Panc1 (cell line): ENCODE data around the gene TRABD2B. TPM values are rescaled to one million over a fixed set of nuclear protein-coding genes. Genes with fewer than 3 reads are reported as not detected.

Experiments used
- ATAC-seq: fragments of 200-7000 bp; cut with Tn5 transposase; 2 replicates; pipeline ENCODE4 v1.9.1; 2020; ENCODE audit warnings: mild to moderate bottlenecking, moderate library complexity
- BruUV-seq: library from RNA; stranded (reverse); fragments of 400-500 nt; replicated peaks from 2 replicates; lab custom pipeline; 2021; lab: Mats Ljungman, UMichigan
- CTCF ChIA-PET: fragments of 300-600 bp; sonication (Branson Sonifier 250); formaldehyde crosslinking; loops from one replicate; lab custom pipeline; 2022; ENCODE audit warnings: antibody characterized with exemption; lab: Charles Lee
- POLR2A ChIA-PET: fragments of 300-600 bp; sonication (Branson Sonifier 250); formaldehyde crosslinking; loops from one replicate; lab custom pipeline; 2022; ENCODE audit warnings: antibody characterized with exemption; lab: Charles Lee
- DNase-seq: peaks from one replicate; pipeline ENCODE4 v3.0.0-alpha.2; 2010; ENCODE audit warnings: low read depth, low spot score
- H3K27ac ChIP-seq: 2 replicates; pipeline ENCODE4 v1.5.1; 2011; ENCODE audit warnings: mild to moderate bottlenecking, low read length, inconsistent platforms
- H3K27me3 ChIP-seq: fragments of 200-500 bp; sonication (Bioruptor generic); 2 replicates; pipeline ENCODE4 v1.6.0; 2014; ENCODE audit warnings: low read length, inconsistent platforms; ENCODE audit not compliant: control insufficient read depth, insufficient read depth
- H3K36me3 ChIP-seq: fragments of 200-500 bp; sonication (Bioruptor generic); 2 replicates; pipeline ENCODE4 v1.5.1; 2014; ENCODE audit warnings: inconsistent platforms, mild to moderate bottlenecking, low read length, moderate library complexity; ENCODE audit not compliant: control insufficient read depth, insufficient read depth
- H3K4me1 ChIP-seq: 2 replicates; pipeline ENCODE4 v1.5.1; 2011; ENCODE audit warnings: inconsistent platforms, mild to moderate bottlenecking, low read length, moderate library complexity; ENCODE audit not compliant: control insufficient read depth, insufficient read depth
- H3K4me3 ChIP-seq, 2 experiments: 2 replicates each; pipeline ENCODE4 v1.5.1; 2011 to 2012; ENCODE audit warnings: low read depth in 2 of 2, low read length in 2 of 2, mild to moderate bottlenecking in 2 of 2, inconsistent platforms in 1 of 2, moderate library complexity in 1 of 2
- H3K9me3 ChIP-seq: fragments of 200-500 bp; sonication (Bioruptor generic); 2 replicates; pipeline ENCODE4 v1.5.1; 2014; ENCODE audit warnings: low read depth, mild to moderate bottlenecking, inconsistent platforms, low read length, moderate library complexity; ENCODE audit not compliant: control insufficient read depth, insufficient read depth
- POLR2AphosphoS5 ChIP-seq: IDR thresholded peaks from 2 replicates; pipeline ENCODE4 v1.6.1; 2012; ENCODE audit warnings: mild to moderate bottlenecking, low read depth, low read length, moderate library complexity
- SIN3A ChIP-seq: IDR thresholded peaks from 2 replicates; pipeline ENCODE4 v1.6.1; 2012; ENCODE audit warnings: low read depth, mild to moderate bottlenecking, low read length, moderate library complexity, borderline replicate concordance; ENCODE audit not compliant: insufficient read depth
- TCF7L2 ChIP-seq: IDR thresholded peaks from 2 replicates; pipeline ENCODE4 v1.6.1; 2011; ENCODE audit warnings: mild to moderate bottlenecking, low read depth, low read length, inconsistent platforms
- in situ Hi-C: cut with HindIII; loops from 2 replicates; pipeline ENCODE4 v1.10.0; 2016; ENCODE audit warnings: low sequenced_read_pairs, low pct_unique_long_range_greater_than_20kb
- intact Hi-C: fragments of 100-400 bp; cut with micrococcal nuclease; formaldehyde crosslinking; loops from one replicate; pipeline ENCODE4 v1.10.0; 2022; ENCODE audit not compliant: unreplicated experiment
- total RNA-seq: library from RNA; stranded (reverse); gene quantifications from one replicate; pipeline ENCODE4 v1.2.1, GENCODE V29; 2021; ENCODE audit not compliant: unreplicated experiment
- TF ChIP-seq, protein P1 (sequence below), 2 experiments: IDR thresholded peaks; 2 replicates each; pipeline ENCODE4 v1.6.1; 2011 to 2012; ENCODE audit warnings: low read depth in 2 of 2, control low read depth in 1 of 2, low read length in 1 of 2, mild to moderate bottlenecking in 1 of 2, moderate library complexity in 1 of 2; ENCODE audit not compliant: insufficient read depth in 1 of 2
- TF ChIP-seq, protein P2 (sequence below): fragments of 450-650 bp; IDR thresholded peaks from 2 replicates; pipeline ENCODE4 v1.5.1; 2017; ENCODE audit warnings: mild to moderate bottlenecking

The TRABD2B gene
- total RNA-seq, 1 experiment from 2014 or later = not detected

DNA sequence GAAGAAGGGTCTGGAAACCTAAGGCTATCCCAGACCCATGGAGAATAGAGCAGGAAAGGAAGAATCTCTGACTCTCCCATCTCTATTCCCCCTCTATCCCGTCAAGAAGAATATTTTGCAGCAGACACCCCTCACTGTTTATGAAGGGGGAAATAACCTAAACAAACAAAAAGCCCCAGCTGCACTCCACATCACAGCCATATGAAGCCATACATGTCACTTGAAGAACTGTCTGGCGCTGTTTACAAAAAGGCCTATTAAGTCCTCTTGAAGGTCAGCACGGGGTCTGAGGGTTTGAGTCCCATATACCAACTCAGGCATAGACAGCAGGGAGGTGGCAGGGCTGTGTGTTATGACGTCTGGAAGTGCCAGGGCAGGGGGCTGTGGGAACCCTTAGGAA is 31.4 kb downstream of the TRABD2B start:
- Histone ChIP-seq H3K36me3 (no peaks in the 10 kb centered on the region), H3K4me1 (no peaks in the 10 kb centered on the region), H3K4me3 (no peak overlapping the region), H3K9me3 (no peaks in the 10 kb centered on the region), H3K27me3 (no peaks in the 10 kb centered on the region), H3K27ac (no peak overlapping the region)
- DNase-seq (no peak), ATAC-seq (no peak)
- intact Hi-C loops (no loop called here), in situ Hi-C loops (no loop called here)
- CTCF ChIA-PET = no interaction called here
- no TSS peak for BruUV-seq
- TF ChIP-seq SIN3A (no peak), POLR2AphosphoS5 (no peak)
- TF ChIP-seq, protein P1, sequence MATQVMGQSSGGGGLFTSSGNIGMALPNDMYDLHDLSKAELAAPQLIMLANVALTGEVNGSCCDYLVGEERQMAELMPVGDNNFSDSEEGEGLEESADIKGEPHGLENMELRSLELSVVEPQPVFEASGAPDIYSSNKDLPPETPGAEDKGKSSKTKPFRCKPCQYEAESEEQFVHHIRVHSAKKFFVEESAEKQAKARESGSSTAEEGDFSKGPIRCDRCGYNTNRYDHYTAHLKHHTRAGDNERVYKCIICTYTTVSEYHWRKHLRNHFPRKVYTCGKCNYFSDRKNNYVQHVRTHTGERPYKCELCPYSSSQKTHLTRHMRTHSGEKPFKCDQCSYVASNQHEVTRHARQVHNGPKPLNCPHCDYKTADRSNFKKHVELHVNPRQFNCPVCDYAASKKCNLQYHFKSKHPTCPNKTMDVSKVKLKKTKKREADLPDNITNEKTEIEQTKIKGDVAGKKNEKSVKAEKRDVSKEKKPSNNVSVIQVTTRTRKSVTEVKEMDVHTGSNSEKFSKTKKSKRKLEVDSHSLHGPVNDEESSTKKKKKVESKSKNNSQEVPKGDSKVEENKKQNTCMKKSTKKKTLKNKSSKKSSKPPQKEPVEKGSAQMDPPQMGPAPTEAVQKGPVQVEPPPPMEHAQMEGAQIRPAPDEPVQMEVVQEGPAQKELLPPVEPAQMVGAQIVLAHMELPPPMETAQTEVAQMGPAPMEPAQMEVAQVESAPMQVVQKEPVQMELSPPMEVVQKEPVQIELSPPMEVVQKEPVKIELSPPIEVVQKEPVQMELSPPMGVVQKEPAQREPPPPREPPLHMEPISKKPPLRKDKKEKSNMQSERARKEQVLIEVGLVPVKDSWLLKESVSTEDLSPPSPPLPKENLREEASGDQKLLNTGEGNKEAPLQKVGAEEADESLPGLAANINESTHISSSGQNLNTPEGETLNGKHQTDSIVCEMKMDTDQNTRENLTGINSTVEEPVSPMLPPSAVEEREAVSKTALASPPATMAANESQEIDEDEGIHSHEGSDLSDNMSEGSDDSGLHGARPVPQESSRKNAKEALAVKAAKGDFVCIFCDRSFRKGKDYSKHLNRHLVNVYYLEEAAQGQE (IDR thresholded peaks at IDR 0.05; ENCODE audit: insufficient read depth in 1 of 2, low read depth in 2 of 2, low read length in 1 of 2) = no peak
- TF ChIP-seq, protein P2, sequence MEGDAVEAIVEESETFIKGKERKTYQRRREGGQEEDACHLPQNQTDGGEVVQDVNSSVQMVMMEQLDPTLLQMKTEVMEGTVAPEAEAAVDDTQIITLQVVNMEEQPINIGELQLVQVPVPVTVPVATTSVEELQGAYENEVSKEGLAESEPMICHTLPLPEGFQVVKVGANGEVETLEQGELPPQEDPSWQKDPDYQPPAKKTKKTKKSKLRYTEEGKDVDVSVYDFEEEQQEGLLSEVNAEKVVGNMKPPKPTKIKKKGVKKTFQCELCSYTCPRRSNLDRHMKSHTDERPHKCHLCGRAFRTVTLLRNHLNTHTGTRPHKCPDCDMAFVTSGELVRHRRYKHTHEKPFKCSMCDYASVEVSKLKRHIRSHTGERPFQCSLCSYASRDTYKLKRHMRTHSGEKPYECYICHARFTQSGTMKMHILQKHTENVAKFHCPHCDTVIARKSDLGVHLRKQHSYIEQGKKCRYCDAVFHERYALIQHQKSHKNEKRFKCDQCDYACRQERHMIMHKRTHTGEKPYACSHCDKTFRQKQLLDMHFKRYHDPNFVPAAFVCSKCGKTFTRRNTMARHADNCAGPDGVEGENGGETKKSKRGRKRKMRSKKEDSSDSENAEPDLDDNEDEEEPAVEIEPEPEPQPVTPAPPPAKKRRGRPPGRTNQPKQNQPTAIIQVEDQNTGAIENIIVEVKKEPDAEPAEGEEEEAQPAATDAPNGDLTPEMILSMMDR = no peak
- POLR2A ChIA-PET = no interaction called here

DNA sequence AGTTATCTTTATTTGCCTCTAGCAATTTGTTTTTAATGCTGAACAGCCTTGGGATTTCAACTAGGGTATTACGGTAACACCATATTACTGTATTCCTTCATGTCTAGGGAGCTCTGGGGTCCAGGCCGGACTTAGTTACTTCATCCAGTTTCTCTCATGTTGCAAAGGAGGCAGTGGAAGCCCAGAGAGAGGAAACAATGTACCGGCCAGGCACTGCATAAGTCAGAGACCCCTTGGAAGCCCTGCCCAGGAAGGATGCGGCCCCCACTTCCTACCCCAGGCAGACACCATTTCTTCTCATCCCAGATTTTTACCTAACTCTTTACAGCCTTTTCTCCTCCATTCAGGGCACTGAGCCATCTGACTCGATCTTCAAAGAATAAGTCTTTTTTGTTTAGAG is 32.5 kb downstream of the TRABD2B start:
- BruUV-seq = no TSS peak
- CTCF ChIA-PET = no interaction called here

More for the DNA sequence above, 32.5 kb downstream of the TRABD2B start:
- Histone ChIP-seq H3K27me3 (no peaks in the 10 kb centered on the region), H3K9me3 (no peaks in the 10 kb centered on the region), H3K4me1 (no peaks in the 10 kb centered on the region), H3K27ac (no peak overlapping the region), H3K36me3 (no peaks in the 10 kb centered on the region), H3K4me3 (no peak overlapping the region)
- no peak for DNase-seq
- intact Hi-C loops (no loop called here), in situ Hi-C loops (no loop called here)
- no peak for ATAC-seq
- POLR2A ChIA-PET = no interaction called here
- no peak for TF ChIP-seq SIN3A
- TF ChIP-seq TCF7L2 = no peak
- TF ChIP-seq, protein P2 = no peak
- TF ChIP-seq, protein P1 (IDR thresholded peaks at IDR 0.05; ENCODE audit: insufficient read depth in 1 of 2, low read depth in 2 of 2, low read length in 1 of 2) = no peak
- no peak for TF ChIP-seq POLR2AphosphoS5
